GM12878 (cell line): ENCODE results near the gene PCBD1.

Experiments
- BHLHE40 ChIP-seq, 2 experiments: fragments of 450-650 bp in 1 of 2; IDR thresholded peaks; 2 replicates each; pipeline ENCODE4 v1.6.1; 2011 to 2017; ENCODE audit warnings: low read depth in 2 of 2, borderline replicate concordance in 1 of 2, improper control_type of control experiment in 1 of 2, low read length in 1 of 2, mild to moderate bottlenecking in 1 of 2
- EZH2 ChIP-seq: IDR thresholded peaks from 2 replicates; pipeline ENCODE4 v1.6.1; 2012; ENCODE audit warnings: low read depth, mild to moderate bottlenecking, control low read depth, inconsistent platforms, low read length, borderline replicate concordance; ENCODE audit not compliant: control insufficient read depth
- HDAC6 ChIP-seq: fragments of 200-600 bp; sonication (generic); IDR thresholded peaks from one replicate; pipeline ENCODE4 v1.8.0; 2017; ENCODE audit warnings: antibody characterized with exemption; ENCODE audit not compliant: unreplicated experiment
- POLR2A ChIP-seq: IDR thresholded peaks from 2 replicates; pipeline ENCODE4 v1.6.1; 2011; ENCODE audit warnings: low read depth, mild to moderate bottlenecking, low read length
- POLR2AphosphoS5 ChIP-seq: IDR thresholded peaks from 2 replicates; pipeline ENCODE4 v1.6.1; 2011; ENCODE audit warnings: mild to moderate bottlenecking, low read length, inconsistent platforms
- RAD21 ChIP-seq: IDR thresholded peaks from 2 replicates; pipeline ENCODE4 v1.6.1; 2011; ENCODE audit warnings: mild to moderate bottlenecking, low read depth, low read length, moderate library complexity; ENCODE audit not compliant: insufficient read depth
- SIN3A ChIP-seq: IDR thresholded peaks from 2 replicates; pipeline ENCODE4 v1.6.1; 2012; ENCODE audit warnings: low read depth, low read length, improper control_type of control experiment
- SP1 ChIP-seq: IDR thresholded peaks from one replicate; pipeline ENCODE4 v1.6.1; 2011; ENCODE audit warnings: low read depth, low read length
- TF ChIP-seq, protein P1 (sequence below), 3 experiments: IDR thresholded peaks in 2 of 3; conservative IDR thresholded peaks in 1 of 3; 2 replicates each; pipeline ENCODE4 v1.5.1; 2011; ENCODE audit warnings: low read depth in 3 of 3, low read length in 3 of 3, mild to moderate bottlenecking in 3 of 3, control low read depth in 2 of 3, moderate library complexity in 2 of 3, inconsistent platforms in 1 of 3, mixed read lengths in 1 of 3; ENCODE audit not compliant: control insufficient read depth in 2 of 3, insufficient read depth in 1 of 3; ENCODE audit errors: extremely low read depth in 1 of 3

- no peak for TF ChIP-seq BHLHE40 (IDR thresholded peaks at IDR 0.05; ENCODE audit: borderline replicate concordance in 1 of 2, low read depth in 2 of 2, low read length in 1 of 2)
- TF ChIP-seq EZH2 = no peak
- TF ChIP-seq, protein P1, sequence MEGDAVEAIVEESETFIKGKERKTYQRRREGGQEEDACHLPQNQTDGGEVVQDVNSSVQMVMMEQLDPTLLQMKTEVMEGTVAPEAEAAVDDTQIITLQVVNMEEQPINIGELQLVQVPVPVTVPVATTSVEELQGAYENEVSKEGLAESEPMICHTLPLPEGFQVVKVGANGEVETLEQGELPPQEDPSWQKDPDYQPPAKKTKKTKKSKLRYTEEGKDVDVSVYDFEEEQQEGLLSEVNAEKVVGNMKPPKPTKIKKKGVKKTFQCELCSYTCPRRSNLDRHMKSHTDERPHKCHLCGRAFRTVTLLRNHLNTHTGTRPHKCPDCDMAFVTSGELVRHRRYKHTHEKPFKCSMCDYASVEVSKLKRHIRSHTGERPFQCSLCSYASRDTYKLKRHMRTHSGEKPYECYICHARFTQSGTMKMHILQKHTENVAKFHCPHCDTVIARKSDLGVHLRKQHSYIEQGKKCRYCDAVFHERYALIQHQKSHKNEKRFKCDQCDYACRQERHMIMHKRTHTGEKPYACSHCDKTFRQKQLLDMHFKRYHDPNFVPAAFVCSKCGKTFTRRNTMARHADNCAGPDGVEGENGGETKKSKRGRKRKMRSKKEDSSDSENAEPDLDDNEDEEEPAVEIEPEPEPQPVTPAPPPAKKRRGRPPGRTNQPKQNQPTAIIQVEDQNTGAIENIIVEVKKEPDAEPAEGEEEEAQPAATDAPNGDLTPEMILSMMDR (IDR thresholded peaks at IDR 0.05 in 2 of 3, conservative IDR thresholded peaks at IDR 0.05 in 1 of 3; ENCODE audit: control insufficient read depth in 2 of 3, extremely low read depth in 1 of 3, insufficient read depth in 1 of 3, low read depth in 3 of 3, low read length in 3 of 3) = no peak
- TF ChIP-seq POLR2AphosphoS5 = no peak
- no peak for TF ChIP-seq RAD21
- TF ChIP-seq HDAC6 = no peak
- no peak for TF ChIP-seq POLR2A
- TF ChIP-seq SP1 = no peak
- no peak for TF ChIP-seq SIN3A
Observed at GRCh38 chr10:70931168-70931815, 42.9 kb upstream of the PCBD1 start.
